ENCODE data around the gene CKAP2L.

- TF ChIP-seq POLR2A (IDR thresholded peaks at IDR 0.05; ENCODE audit: low read depth, low read length) (no peak), CTCF (IDR thresholded peaks at IDR 0.05; ENCODE audit: extremely low read depth in 1 of 2, insufficient read depth in 1 of 2, low read depth in 1 of 2, low read length in 2 of 2) (no peak), MYC (IDR thresholded peaks at IDR 0.05; ENCODE audit: low read depth, low read length) (no peak), EZH2 (IDR thresholded peaks at IDR 0.05; ENCODE audit: borderline replicate concordance, low read depth, low read length, severe bottlenecking) (no peak), JUN (IDR thresholded peaks at IDR 0.05; ENCODE audit: borderline replicate concordance, insufficient read depth, insufficient read length, low read depth) (no peak), GATA2 (IDR thresholded peaks at IDR 0.05; ENCODE audit: insufficient read depth, insufficient read length, low read depth, low read length) (no peak), POLR2AphosphoS5 (IDR thresholded peaks at IDR 0.05; ENCODE audit: insufficient read depth, low read depth, low read length) (no peak), MAX (IDR thresholded peaks at IDR 0.05; ENCODE audit: insufficient read depth, insufficient read length) (no peak), FOS (IDR thresholded peaks at IDR 0.05; ENCODE audit: borderline replicate concordance, insufficient read depth, low read length) (no peak)
Observed at GRCh38 chr2:112796486-112796885, 32.1 kb upstream of the CKAP2L start.

Measured in endothelial cell of umbilical vein (primary cell).